Bronchial epithelial cell (primary cell): ENCODE measurements around the gene TMEM72. TPM values are rescaled to one million over a fixed set of nuclear protein-coding genes. Genes with fewer than 3 reads are reported as not detected.

Source experiments
- DNase-seq: peaks from one replicate; pipeline ENCODE4 v3.0.0-alpha.2; 2010; ENCODE audit warnings: low read depth
- FAIRE-seq: peaks from 2 replicates; lab custom pipeline; 2011; peaks lifted over from hg19 to GRCh38; lab: Jason Lieb, UNC
- H3K27me3 ChIP-seq: 2 replicates; pipeline ENCODE4 v1.5.1; 2011; ENCODE audit warnings: low read length; ENCODE audit not compliant: control insufficient read depth, insufficient read depth
- H3K36me3 ChIP-seq: 2 replicates; pipeline ENCODE4 v1.5.1; 2011; ENCODE audit warnings: low read length; ENCODE audit not compliant: control insufficient read depth, insufficient read depth
- H3K4me3 ChIP-seq: 2 replicates; pipeline ENCODE4 v1.5.1; 2011; ENCODE audit warnings: mild to moderate bottlenecking, low read depth, low read length, control low read depth
- total RNA-seq: library from RNA; depleted of rRNA; stranded (reverse); fragments of >200 nt; gene quantifications from 2 replicates; pipeline ENCODE4 v1.2.1, GENCODE V29; 2014
- TF ChIP-seq, protein P1 (sequence below): IDR thresholded peaks from 2 replicates; pipeline ENCODE4 v1.5.1; 2011; ENCODE audit warnings: mild to moderate bottlenecking, moderate library complexity, low read length, control low read depth, inconsistent platforms; ENCODE audit not compliant: insufficient read depth, severe bottlenecking

Gene TMEM72
- total RNA-seq, 1 donor from 2014 or later, result not detected

DNA sequence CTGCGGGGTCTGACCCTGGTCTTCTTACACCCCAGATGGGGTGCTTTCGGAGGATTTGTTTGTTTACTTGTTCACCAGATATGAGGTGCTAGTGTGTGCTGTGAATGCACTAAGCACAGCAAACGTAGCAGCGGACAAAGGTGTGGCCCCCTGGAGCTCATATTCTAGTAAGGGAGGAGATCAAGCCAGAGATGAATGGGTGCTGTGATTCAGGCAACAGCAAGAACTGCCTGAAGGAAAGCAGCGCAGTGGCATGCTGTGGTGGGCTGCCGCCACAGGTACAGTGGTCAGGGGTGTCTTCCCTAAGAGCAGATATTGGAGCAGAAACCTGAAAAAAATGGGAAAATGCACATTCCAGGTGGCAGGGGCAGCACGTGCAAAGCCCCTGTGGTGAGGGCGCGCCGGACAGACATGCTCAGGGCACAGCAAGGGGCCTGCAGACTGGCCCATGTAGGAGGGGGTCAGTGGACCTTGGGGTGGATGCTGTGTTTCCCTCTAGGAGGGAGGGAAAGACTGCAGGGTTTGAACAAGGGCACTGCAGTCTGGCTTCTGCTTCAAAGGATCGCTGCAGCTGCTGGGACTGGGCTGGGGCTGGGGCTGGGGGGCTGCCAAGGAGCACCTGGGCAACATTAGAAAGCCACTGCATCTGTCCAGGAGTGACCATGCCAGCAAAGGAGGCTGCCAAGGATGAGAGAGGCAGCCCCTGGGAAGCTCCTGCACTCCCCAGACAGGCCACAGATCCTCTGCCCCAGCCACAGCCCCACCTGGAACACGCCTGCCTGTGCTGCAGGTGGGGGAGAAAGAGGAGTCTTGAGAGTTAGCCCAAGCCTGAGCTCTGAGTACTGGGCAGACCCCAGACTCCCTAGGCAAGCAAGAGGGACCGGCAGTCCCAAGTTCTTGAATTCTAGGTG lies 68.4 kb downstream of the TMEM72 start:
- H3K4me3 ChIP-seq, result no peak overlapping the region
- no peaks in the 10 kb centered on the region for H3K36me3 ChIP-seq
- DNase-seq (peak; percentile 54), FAIRE-seq (no peak)
- H3K27me3 ChIP-seq, result no peaks in the 10 kb centered on the region
- TF ChIP-seq, protein P1, sequence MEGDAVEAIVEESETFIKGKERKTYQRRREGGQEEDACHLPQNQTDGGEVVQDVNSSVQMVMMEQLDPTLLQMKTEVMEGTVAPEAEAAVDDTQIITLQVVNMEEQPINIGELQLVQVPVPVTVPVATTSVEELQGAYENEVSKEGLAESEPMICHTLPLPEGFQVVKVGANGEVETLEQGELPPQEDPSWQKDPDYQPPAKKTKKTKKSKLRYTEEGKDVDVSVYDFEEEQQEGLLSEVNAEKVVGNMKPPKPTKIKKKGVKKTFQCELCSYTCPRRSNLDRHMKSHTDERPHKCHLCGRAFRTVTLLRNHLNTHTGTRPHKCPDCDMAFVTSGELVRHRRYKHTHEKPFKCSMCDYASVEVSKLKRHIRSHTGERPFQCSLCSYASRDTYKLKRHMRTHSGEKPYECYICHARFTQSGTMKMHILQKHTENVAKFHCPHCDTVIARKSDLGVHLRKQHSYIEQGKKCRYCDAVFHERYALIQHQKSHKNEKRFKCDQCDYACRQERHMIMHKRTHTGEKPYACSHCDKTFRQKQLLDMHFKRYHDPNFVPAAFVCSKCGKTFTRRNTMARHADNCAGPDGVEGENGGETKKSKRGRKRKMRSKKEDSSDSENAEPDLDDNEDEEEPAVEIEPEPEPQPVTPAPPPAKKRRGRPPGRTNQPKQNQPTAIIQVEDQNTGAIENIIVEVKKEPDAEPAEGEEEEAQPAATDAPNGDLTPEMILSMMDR, result no peak

DNA sequence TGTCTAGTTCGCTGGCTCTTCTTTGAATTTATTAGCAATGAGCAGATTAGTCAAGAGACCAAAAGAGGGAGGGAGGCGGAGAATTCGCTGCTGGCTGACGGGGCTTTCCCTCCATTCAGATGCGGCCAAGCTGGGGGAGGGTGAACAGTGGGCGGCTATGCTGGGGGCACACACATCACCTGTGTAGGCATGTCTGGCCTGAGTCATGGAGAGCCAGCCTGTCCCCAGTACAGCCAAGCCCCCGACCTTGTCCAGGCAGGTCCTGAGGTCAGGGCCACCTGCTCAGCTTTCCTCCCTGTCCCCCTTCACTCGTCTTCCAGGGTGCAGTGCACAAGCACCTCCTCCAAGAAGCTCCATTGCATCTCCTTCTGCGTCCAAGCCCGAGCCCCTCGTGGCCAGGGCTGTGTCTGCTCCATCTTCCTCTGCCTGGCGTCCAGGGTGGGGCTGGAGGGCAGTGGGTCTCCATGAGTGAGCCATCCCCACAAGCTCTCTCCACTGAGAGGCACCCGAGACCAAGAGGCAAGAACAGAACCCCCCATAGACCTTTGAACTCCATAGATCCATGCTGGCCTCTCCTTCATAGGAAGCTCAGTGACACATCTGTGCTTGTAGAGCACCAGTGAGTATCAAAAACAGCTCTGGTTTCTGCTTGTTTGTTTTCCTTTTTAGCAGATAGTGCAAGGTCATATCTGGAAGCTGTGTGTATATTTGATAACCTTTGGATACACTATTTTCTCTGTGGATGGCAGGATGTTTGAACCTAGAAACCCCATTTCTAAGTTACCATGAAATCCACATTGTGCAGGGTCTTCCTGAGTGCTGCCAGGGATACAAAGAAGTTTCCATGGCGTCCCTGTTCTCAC lies 69.4 kb downstream of the TMEM72 start:
- Histone ChIP-seq H3K4me3 (no peak overlapping the region), H3K27me3 (no peaks in the 10 kb centered on the region), H3K36me3 (no peaks in the 10 kb centered on the region)
- TF ChIP-seq, protein P1, result no peak
- FAIRE-seq (no peak), DNase-seq (peak; percentile 80)

DNA sequence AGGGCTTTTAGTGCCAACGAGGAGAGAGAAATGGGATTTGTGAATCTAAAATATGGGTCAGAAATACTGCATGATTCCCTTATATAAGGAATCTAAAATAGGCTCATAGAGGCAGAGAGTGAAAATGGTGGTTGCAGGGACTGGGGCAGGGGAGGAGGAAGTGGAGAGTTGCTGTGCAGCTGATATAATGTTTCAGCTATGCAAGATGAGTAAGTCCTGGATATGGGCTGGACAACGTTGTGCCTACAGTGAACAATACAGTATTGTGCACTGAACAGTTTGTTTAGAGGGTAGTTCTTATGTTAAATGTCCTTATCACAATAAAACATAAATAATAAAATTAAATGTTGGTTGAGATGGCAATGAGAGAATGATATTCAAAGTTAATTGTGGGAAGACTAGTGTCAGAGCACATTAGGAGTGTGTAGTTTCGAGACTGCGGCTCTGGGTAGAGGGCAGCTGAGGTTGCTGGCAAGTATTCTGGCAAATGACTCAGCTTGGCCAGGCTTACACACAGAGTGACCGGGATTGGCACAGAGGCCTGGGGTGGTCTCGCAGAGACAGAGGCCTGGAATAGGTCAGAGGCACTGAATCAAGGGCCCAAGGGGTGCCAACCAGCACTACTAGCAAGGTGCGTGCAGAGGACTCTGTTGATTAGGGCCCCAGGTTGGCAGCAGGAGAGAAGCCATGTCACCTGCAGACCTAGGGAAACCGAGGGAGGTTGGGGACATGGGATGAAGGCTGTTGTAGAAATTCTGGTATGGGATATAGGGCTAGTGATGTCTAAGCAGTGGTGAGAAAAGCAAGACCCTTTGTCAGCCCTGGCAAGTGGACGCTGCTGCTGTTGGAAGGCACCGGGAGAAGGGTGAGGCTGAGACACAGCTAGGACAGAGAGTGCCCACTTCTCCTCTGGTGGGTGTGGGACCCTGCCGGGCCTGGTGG lies 70.3 kb downstream of the TMEM72 start:
- TF ChIP-seq, protein P1, result no peak
- Histone ChIP-seq H3K4me3 (no peak overlapping the region), H3K36me3 (no peaks in the 10 kb centered on the region), H3K27me3 (no peaks in the 10 kb centered on the region)
- FAIRE-seq (peak; percentile 50), DNase-seq (peak; percentile 90)

DNA sequence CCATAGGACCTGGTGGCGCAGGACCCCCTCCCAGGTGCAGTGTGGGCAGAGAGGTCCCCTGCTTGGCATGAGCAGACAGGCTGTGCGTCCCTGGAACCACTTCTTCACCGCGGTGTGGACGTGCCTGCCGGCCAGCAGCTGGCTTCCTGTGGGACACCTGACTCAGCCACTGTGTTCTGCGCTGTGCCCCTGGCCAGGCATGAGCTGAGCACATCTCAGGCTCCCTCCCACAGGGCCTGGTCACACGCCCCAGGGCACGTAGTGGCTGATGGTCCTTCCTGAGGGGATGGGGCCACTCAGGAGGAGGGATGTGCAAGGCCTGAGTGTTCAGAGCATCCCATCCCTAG lies 71.0 kb downstream of the TMEM72 start:
- no peak for FAIRE-seq
- Histone ChIP-seq H3K27me3 (no peaks in the 10 kb centered on the region), H3K4me3 (no peak overlapping the region), H3K36me3 (no peaks in the 10 kb centered on the region)
- no peak for DNase-seq
- TF ChIP-seq, protein P1, result no peak

DNA sequence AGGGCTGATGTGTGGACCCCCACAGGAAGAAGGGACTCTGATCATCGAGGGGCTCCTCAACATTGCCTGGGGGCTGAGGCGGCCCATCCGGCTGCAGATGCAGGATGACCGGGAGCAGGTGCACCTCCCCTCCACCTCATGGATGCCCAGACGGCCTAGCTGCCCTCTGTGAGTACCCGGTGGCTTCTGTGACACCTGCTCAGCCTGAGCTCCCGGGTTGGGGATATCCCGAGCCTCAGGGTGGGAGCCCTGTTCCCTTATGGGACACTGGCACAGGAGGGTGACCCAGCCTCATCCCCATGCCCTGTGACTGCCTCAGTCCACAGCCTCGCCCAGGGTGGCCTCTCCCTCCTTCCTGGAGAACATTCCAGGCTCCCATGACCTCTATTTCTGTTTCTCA lies 71.4 kb downstream of the TMEM72 start:
- TF ChIP-seq, protein P1, result no peak

More for the DNA sequence above, 71.4 kb downstream of the TMEM72 start:
- FAIRE-seq, result no peak
- H3K36me3 ChIP-seq, result no peaks in the 10 kb centered on the region
- no peak for DNase-seq
- no peak overlapping the region for H3K4me3 ChIP-seq
- H3K27me3 ChIP-seq, result no peaks in the 10 kb centered on the region
